Measurements from ENCODE around the gene ABCA1.

Gene ABCA1

GRCh38 chr9:104746798-104747197 lies 181.2 kb downstream of the ABCA1 start:
- no peak for DNase-seq

GRCh38 chr9:104746285-104746684 lies 181.7 kb downstream of the ABCA1 start:
- DNase-seq: no peak

- DNase-seq: no peak
Measured at GRCh38 chr9:104745852-104746251, 182.1 kb downstream of the ABCA1 start.

- DNase-seq: no peak
Measured at GRCh38 chr9:104743376-104743985, 184.5 kb downstream of the ABCA1 start.

GRCh38 chr9:104740621-104741020 lies 187.3 kb downstream of the ABCA1 start:
- DNase-seq: no peak

GRCh38 chr9:104738452-104738851 lies 189.5 kb downstream of the ABCA1 start:
- no peak for DNase-seq
